Cardiac muscle cell (in vitro differentiated cells and primary cell): ENCODE data around the gene MMP21. TPM values are rescaled to one million over a fixed set of nuclear protein-coding genes. Genes with fewer than 3 reads are reported as not detected.

Source experiments
- DNase-seq, 2 donors: peaks; one replicate each; pipeline versions ENCODE4 v3.0.0 to v3.0.0-alpha.2; 2010 to 2017; ENCODE audit warnings: low read depth in 1 of 2, low spot score in 1 of 2
- H3K27ac ChIP-seq: fragments of 200-600 bp; sonication (generic); 2 replicates; pipeline ENCODE4 v1.5.1; 2016
- H3K27me3 ChIP-seq: fragments of 200-600 bp; sonication (generic); 2 replicates; pipeline ENCODE4 v1.6.0; 2016; ENCODE audit warnings: control low read depth
- H3K36me3 ChIP-seq: fragments of 200-600 bp; sonication (generic); 2 replicates; pipeline ENCODE4 v1.5.1; 2016; ENCODE audit warnings: control low read depth
- H3K4me1 ChIP-seq: fragments of 200-600 bp; sonication (generic); 2 replicates; pipeline ENCODE4 v1.8.1; 2017; ENCODE audit warnings: low read depth, mild to moderate bottlenecking, mixed run types
- H3K4me3 ChIP-seq: fragments of 200-600 bp; sonication (generic); 2 replicates; pipeline ENCODE4 v1.5.1; 2016; ENCODE audit warnings: mild to moderate bottlenecking
- H3K9me3 ChIP-seq: fragments of 200-600 bp; sonication (generic); 2 replicates; pipeline ENCODE4 v1.5.1; 2017; ENCODE audit warnings: low read depth, mild to moderate bottlenecking, control low read depth
- polyA plus RNA-seq: library from polyadenylated mRNA; unstranded; fragments of >200 nt; fragmentation: Nextera tagmentation; extraction: Ambion mirVana; gene quantifications from 2 replicates; pipeline ENCODE4 v1.2.1, GENCODE V29; 2016
- total RNA-seq: library from RNA; depleted of rRNA; stranded (reverse); fragments of >200 nt; gene quantifications from 2 replicates; pipeline ENCODE4 v1.2.3, GENCODE V29; 2016
- TF ChIP-seq, protein P1 (sequence below): IDR thresholded peaks from 2 replicates; pipeline ENCODE4 v1.5.1; 2012; ENCODE audit warnings: low read depth, mild to moderate bottlenecking, low read length

The MMP21 gene
- total and polyA plus RNA-seq, 2 experiments from 2014 or later, result not detected

DNA sequence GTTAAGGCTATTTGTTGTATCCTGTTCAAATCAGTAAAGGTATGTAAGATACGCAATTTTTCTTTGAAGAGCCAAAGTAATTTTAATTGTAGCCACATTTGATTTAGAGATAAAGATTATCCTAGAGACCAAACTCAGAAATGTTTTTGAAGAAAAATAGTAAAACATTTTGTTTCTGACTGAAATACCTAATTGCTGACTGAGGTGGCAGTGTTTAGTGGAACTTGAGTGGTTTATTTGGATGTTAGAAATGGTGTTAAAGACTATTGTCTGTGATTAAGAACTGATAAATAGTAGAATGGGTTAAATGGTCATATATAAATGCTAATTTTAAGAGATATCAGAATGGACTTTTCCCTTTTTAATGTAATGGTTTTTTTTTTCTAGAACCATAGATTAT, 40.8 kb downstream of the MMP21 start:
- Histone ChIP-seq H3K27me3 (no peaks in the 10 kb centered on the region), H3K4me3 (no peak overlapping the region), H3K27ac (no peak overlapping the region), H3K4me1 (peaks cover 12% of the 10 kb centered on the region), H3K36me3 (peaks cover 89% of the 10 kb centered on the region), H3K9me3 (no peaks in the 10 kb centered on the region)
- TF ChIP-seq, protein P1, sequence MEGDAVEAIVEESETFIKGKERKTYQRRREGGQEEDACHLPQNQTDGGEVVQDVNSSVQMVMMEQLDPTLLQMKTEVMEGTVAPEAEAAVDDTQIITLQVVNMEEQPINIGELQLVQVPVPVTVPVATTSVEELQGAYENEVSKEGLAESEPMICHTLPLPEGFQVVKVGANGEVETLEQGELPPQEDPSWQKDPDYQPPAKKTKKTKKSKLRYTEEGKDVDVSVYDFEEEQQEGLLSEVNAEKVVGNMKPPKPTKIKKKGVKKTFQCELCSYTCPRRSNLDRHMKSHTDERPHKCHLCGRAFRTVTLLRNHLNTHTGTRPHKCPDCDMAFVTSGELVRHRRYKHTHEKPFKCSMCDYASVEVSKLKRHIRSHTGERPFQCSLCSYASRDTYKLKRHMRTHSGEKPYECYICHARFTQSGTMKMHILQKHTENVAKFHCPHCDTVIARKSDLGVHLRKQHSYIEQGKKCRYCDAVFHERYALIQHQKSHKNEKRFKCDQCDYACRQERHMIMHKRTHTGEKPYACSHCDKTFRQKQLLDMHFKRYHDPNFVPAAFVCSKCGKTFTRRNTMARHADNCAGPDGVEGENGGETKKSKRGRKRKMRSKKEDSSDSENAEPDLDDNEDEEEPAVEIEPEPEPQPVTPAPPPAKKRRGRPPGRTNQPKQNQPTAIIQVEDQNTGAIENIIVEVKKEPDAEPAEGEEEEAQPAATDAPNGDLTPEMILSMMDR, result no peak
- DNase-seq, result no peak

- TF ChIP-seq, protein P1, result no peak
- Histone ChIP-seq H3K4me3 (no peak overlapping the region), H3K9me3 (no peaks in the 10 kb centered on the region), H3K27ac (no peak overlapping the region), H3K4me1 (peaks cover 19% of the 10 kb centered on the region), H3K27me3 (no peaks in the 10 kb centered on the region), H3K36me3 (peaks cover 89% of the 10 kb centered on the region)
- no peak for DNase-seq
Observed at GRCh38 chr10:125734148-125734547, 41.5 kb downstream of the MMP21 start.

DNA sequence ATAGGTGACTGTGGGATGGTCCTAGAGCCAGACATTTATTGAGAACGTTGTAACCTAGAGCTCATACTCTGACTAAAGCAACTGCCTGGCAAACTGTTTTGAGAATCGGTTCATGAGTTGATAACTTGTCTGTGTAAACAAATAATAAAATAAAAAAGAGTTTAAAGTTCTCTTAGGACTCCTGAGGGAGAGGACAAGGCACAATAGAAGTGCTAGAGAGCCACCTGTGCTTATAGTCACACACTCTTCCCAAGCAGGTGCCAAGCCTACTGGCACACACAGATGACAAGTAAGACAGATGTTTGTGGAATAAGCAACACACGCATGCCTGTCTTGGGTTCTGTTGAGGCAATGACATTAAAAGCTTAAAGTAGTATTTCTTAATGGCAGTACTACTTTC, 48.2 kb downstream of the MMP21 start:
- Histone ChIP-seq H3K27ac (no peak overlapping the region), H3K9me3 (no peaks in the 10 kb centered on the region), H3K27me3 (no peaks in the 10 kb centered on the region), H3K4me1 (peaks cover 19% of the 10 kb centered on the region), H3K36me3 (peaks cover 87% of the 10 kb centered on the region), H3K4me3 (no peak overlapping the region)
- TF ChIP-seq, protein P1, result no peak
- DNase-seq, result no peak

DNA sequence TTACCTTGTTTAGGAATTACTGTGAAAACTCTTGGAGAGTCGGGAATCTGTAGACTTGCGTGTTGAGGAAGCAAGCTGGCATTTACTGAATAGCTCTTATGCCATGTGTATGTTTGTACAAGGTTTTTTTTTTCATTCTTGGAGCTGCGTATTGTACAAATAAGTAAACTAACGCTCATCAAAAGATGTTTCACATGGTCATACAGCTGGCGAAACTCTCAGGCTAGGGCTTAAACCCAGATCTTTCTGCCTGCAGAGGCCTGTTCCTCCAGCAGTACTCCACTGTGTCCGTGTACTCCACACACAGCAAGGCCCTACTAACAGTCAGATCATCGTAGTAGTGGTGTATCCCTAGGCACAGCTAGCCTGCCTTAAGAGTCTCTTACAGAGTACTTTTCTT, 48.7 kb downstream of the MMP21 start:
- peaks cover 91% of the 10 kb centered on the region for H3K36me3 ChIP-seq
- TF ChIP-seq, protein P1, result no peak

GRCh38 chr10:125722811-125723210, 52.8 kb downstream of the MMP21 start:
- no peak overlapping the region for H3K27ac ChIP-seq
- no peak overlapping the region for H3K4me3 ChIP-seq
- peaks cover 6% of the 10 kb centered on the region for H3K4me1 ChIP-seq
- H3K36me3 ChIP-seq, result peaks cover 62% of the 10 kb centered on the region
- DNase-seq, result no peak
- no peaks in the 10 kb centered on the region for H3K9me3 ChIP-seq
- TF ChIP-seq, protein P1, result no peak
- no peaks in the 10 kb centered on the region for H3K27me3 ChIP-seq

More for the DNA sequence above, 48.7 kb downstream of the MMP21 start:
- Histone ChIP-seq H3K4me1 (peaks cover 14% of the 10 kb centered on the region), H3K27me3 (no peaks in the 10 kb centered on the region), H3K4me3 (no peak overlapping the region), H3K27ac (no peak overlapping the region), H3K9me3 (no peaks in the 10 kb centered on the region)
- DNase-seq, result no peak

GRCh38 chr10:125721035-125721434, 54.6 kb downstream of the MMP21 start:
- no peak for DNase-seq
- Histone ChIP-seq H3K27ac (no peak overlapping the region), H3K9me3 (no peaks in the 10 kb centered on the region), H3K4me3 (peak overlapping the region; percentile 85), H3K4me1 (peaks cover 6% of the 10 kb centered on the region), H3K27me3 (no peaks in the 10 kb centered on the region), H3K36me3 (peaks cover 45% of the 10 kb centered on the region)
- TF ChIP-seq, protein P1, result no peak
